ENCODE results near the gene NOL4L. TPM values are rescaled to one million over a fixed set of nuclear protein-coding genes. Genes with fewer than 3 reads are reported as not detected.

The NOL4L gene
- polyA plus RNA-seq, 1 donor (not counting 4 experiments of a cell fraction or from before 2014, with no cell fraction given) = 1.0 TPM

- H4K20me1 ChIP-seq (ENCODE audit: control insufficient read depth, extremely low read depth, insufficient read depth, low read length) = no peaks in the 10 kb centered on the region
- H3K27ac ChIP-seq (ENCODE audit: control insufficient read depth, insufficient read depth, low read length) = no peak overlapping the region
- H3K36me3 ChIP-seq (ENCODE audit: control insufficient read depth in 2 of 2, extremely low read depth in 1 of 2, insufficient read depth in 2 of 2, low read length in 2 of 2) = no peaks in the 10 kb centered on the region
- TF ChIP-seq CTCF (optimal IDR thresholded peaks at IDR 0.05 in 1 of 3, IDR thresholded peaks at IDR 0.05 in 1 of 3, conservative IDR thresholded peaks at IDR 0.05 in 1 of 3; ENCODE audit: extremely low read depth in 1 of 3, insufficient read depth in 2 of 3, low read length in 3 of 3) (no peak), EZH2 (IDR thresholded peaks at IDR 0.05; ENCODE audit: low read length) (no peak)
- peaks cover 19% of the 10 kb centered on the region for H3K27me3 ChIP-seq (ENCODE audit: control insufficient read depth, extremely low read depth, insufficient read depth, low read length)
- H3K79me2 ChIP-seq (ENCODE audit: control insufficient read depth, insufficient read depth, low read length) = no peaks in the 10 kb centered on the region
- H3K9me1 ChIP-seq (ENCODE audit: control insufficient read depth, extremely low read depth, insufficient read depth, low read length) = no peaks in the 10 kb centered on the region
- FAIRE-seq (no peak), DNase-seq (ENCODE audit: low read depth, low spot score) (no peak)
- H2AFZ ChIP-seq (ENCODE audit: control insufficient read depth, low read length) = no peak overlapping the region
- H3K4me3 ChIP-seq (ENCODE audit: control insufficient read depth in 2 of 3, extremely low read depth in 1 of 3, insufficient read depth in 2 of 3, low read depth in 1 of 3, low read length in 3 of 3) = no peak overlapping the region
- H3K9me3 ChIP-seq (ENCODE audit: control insufficient read depth, low read depth, low read length) = no peaks in the 10 kb centered on the region
- dilution Hi-C loops (cut with MboI; ENCODE audit: extremely low pct_ligation_motif_present, low sequenced_read_pairs) = no loop called here
- H3K4me1 ChIP-seq (ENCODE audit: control insufficient read depth, extremely low read depth, insufficient read depth, low read length) = no peaks in the 10 kb centered on the region
- H3K9ac ChIP-seq (ENCODE audit: control insufficient read depth, extremely low read depth, insufficient read depth, low read length) = no peak overlapping the region
- H3K4me2 ChIP-seq (ENCODE audit: control insufficient read depth, extremely low read depth, insufficient read depth, low read depth, low read length) = no peak overlapping the region
Observed at GRCh38 chr20:32564921-32565734, 20.0 kb downstream of the NOL4L start.

GRCh38 chr20:32564440-32564839, 20.7 kb downstream of the NOL4L start:
- Histone ChIP-seq H3K9ac (ENCODE audit: control insufficient read depth, extremely low read depth, insufficient read depth, low read length) (no peak overlapping the region), H4K20me1 (ENCODE audit: control insufficient read depth, extremely low read depth, insufficient read depth, low read length) (no peaks in the 10 kb centered on the region), H3K4me2 (ENCODE audit: control insufficient read depth, extremely low read depth, insufficient read depth, low read depth, low read length) (no peak overlapping the region), H3K4me1 (ENCODE audit: control insufficient read depth, extremely low read depth, insufficient read depth, low read length) (no peaks in the 10 kb centered on the region), H2AFZ (ENCODE audit: control insufficient read depth, low read length) (no peak overlapping the region), H3K27ac (ENCODE audit: control insufficient read depth, insufficient read depth, low read length) (no peak overlapping the region), H3K9me1 (ENCODE audit: control insufficient read depth, extremely low read depth, insufficient read depth, low read length) (no peaks in the 10 kb centered on the region), H3K9me3 (ENCODE audit: control insufficient read depth, low read depth, low read length) (no peaks in the 10 kb centered on the region), H3K36me3 (ENCODE audit: control insufficient read depth in 2 of 2, extremely low read depth in 1 of 2, insufficient read depth in 2 of 2, low read length in 2 of 2) (no peaks in the 10 kb centered on the region), H3K79me2 (ENCODE audit: control insufficient read depth, insufficient read depth, low read length) (no peaks in the 10 kb centered on the region), H3K4me3 (ENCODE audit: control insufficient read depth in 2 of 3, extremely low read depth in 1 of 3, insufficient read depth in 2 of 3, low read depth in 1 of 3, low read length in 3 of 3) (no peak overlapping the region), H3K27me3 (ENCODE audit: control insufficient read depth, extremely low read depth, insufficient read depth, low read length) (peaks cover 23% of the 10 kb centered on the region)
- no peak for DNase-seq (ENCODE audit: low read depth, low spot score)
- TF ChIP-seq CTCF (optimal IDR thresholded peaks at IDR 0.05 in 1 of 3, IDR thresholded peaks at IDR 0.05 in 1 of 3, conservative IDR thresholded peaks at IDR 0.05 in 1 of 3; ENCODE audit: extremely low read depth in 1 of 3, insufficient read depth in 2 of 3, low read length in 3 of 3) (no peak), EZH2 (IDR thresholded peaks at IDR 0.05; ENCODE audit: low read length) (no peak)
- FAIRE-seq = no peak
- dilution Hi-C loops (cut with MboI; ENCODE audit: extremely low pct_ligation_motif_present, low sequenced_read_pairs) = no loop called here

All from keratinocyte (primary cell).